ENCODE results near the gene VKORC1.

VKORC1 gene

DNA sequence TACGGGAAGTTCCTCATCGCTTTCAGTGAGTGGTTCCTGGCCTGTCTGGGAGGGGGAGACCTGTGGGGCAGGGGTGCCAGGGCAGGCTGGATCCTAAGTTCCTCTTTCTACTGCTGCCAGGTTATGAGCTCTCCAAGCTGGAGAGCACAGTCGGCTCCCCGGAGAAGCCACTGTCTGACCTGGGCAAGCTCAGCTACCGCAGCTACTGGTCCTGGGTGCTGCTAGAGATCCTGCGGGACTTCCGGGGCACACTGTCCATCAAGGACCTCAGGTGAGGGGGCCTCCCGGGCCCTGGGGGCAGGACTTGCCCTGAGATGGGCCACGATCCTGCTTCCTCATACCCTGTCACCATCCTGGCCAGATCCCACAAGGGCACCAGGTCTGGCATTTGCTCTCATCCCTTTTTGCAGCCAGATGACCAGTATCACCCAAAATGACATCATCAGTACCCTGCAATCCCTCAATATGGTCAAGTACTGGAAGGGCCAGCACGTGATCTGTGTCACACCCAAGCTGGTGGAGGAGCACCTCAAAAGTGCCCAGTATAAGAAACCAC is 35.8 kb upstream of the VKORC1 start:
- DNase-seq (ENCODE audit: low spot score): no peak

DNA sequence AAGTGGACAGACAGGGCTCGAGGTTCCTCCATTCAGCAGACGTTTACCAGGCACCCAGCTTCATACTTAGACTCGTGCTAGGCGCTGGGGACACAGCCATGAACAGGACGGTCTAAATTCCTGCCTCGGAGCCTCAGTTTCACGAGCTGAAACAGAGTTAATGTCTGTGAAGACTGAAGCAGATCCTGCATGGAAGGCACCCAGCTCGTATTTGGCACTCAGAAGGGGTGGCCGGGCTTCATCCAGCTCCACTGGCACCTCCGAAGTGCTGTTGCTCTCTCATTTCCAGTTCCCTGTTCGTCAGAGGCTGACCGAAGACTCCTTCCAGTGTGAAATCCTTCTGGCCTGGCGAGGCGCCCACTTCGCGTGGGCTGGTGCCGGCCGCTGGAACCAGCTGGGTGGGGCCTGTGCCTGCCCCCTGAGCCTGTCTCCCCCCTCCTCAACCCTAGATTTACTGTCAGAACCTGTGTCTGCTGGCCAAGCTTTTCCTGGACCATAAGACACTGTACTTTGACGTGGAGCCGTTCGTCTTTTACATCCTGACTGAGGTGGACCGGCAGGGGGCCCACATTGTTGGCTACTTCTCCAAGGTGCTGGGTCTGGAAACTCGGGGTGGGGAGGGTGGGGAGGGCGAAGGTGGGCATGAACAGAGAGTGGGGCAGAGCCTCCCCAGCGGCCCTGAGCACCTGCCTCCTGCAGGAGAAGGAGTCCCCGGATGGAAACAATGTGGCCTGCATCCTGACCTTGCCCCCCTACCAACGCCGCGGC is 35.2 kb upstream of the VKORC1 start:
- DNase-seq (ENCODE audit: low spot score): no peak

DNA sequence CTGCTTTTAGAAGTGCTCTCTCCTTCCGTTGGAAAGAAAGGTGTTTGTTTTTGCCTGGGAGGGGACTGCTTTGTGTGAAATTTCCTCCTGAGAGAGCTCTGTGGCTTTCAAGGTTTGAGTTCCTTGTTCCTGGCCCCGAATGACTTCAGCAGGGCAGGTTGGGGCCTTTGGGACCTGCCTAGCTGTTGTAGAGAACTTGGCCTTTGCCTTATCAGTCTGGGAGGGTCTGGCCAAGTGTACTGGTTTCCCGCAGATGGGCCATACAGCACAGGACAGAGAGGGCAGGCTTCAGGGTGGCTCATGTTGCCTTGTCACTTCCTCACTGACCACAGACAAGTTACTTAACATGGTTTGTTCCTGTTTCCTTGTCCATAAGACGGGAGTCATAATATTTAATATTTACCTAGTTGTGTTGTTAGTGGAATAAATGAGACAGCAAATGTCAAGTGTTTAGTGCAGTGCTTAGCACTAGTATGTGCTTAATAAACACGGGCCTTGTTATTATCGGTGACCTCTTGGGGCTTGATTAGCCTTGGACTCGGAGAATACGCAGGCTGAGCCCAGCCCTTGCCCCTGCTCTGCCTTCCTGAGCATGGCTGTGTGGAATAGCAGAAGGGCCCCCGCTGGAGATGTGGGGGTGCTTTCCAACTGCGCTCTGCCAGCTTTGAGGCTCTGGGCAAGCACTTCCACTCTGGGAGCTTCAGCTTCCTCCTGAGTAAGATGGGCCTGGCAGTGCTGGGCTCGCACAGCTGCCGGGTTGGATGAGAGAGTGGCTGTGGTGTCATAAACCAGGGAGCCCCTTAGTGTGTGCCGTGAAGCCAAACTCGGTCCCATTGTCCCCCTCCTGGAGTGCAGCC is 34.3 kb upstream of the VKORC1 start:
- no peak for DNase-seq (ENCODE audit: low spot score)

DNA sequence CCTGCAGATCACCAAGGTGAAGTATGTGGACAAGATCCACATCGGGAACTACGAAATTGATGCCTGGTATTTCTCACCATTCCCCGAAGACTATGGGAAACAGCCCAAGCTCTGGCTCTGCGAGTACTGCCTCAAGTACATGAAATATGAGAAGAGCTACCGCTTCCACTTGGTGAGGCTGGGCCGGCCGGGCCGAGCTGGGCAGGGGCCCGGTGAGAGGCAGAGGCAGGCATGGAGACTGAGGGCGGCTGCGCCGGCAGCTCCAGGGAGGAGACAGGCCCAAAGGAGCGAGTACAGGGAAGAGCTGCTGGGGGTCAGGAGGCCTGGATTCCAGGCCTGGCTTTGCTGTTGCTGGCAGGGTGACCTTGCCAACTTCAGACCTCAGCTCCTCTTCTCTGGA is 32.6 kb upstream of the VKORC1 start:
- DNase-seq (ENCODE audit: low spot score): no peak

DNA sequence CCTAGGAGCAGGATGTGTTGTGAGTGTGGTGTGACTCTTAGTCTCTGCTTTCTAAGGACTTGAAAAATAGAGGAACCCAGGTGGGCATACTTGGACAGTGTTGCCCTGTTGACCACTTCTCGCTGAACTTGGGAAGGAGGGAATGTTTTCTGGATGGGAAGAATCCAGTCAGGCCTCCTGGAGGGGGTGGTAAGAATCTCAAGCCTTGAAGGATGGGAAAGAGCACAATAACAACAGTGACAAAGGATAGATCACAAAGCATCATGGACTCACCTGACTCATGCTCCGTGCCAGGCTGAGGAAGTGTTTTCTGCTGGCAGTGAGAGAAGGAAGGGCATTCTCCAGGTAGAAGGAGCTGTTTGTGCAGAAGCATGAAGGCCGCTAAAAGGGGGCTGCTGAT is 31.2 kb upstream of the VKORC1 start:
- no peak for DNase-seq (ENCODE audit: low spot score)

DNA sequence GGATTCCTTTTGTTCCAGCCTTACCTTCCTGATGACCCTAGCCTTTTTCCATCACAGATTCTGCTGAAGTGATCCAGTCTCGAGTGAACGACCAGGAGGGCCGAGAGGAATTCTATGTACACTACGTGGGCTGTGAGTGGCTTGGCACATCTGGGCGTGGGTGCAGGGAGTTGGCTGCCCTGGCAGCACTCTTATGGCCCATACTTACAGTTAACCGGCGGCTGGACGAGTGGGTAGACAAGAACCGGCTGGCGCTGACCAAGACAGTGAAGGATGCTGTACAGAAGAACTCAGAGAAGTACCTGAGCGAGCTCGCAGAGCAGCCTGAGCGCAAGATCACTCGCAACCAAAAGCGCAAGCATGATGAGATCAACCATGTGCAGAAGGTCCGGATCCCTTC is 25.5 kb upstream of the VKORC1 start:
- DNase-seq (ENCODE audit: low spot score): no peak

DNA sequence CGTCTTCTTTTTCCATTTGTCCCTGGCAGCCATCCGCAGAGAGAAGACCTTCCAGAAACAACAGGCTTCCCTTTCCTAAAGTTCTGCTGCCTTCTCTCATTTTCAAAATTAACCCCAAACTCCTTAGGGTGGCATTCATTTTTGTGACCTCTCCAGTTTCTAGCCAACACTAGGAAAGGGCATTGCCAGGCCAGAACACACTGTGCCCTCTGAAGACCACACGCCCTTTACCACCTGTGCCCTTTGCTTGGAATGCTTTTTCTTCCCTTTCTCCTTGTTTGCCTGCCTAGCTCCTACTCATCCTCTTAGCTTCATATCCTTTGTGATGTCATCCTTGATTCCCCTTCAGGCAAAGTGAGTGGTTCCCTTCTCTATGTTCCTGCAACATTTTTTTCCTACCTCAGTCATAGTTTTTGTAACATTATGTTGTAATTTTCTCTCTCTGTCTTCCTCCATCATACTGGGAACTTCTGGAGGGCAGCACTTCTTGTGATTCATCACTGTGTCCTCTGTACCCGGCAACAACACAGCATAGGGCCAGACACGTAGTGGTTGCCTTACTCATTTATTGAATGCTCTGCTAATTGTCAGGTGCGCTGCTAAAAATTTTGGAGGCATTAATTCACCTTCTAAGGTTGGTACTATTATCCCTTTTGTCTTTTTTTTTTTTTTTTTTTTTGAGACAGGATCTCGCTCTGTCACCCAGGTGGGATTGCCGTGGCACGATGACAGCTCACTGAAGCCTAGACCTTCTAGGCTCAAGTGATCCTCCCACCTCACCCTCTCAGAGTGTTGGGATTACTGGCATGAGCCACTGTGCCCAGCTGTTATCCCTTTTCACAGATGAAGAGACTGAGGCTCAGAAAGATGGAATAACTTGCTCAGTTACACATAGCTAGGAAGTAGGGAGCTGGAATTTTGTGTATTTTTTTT is 23.9 kb upstream of the VKORC1 start:
- DNase-seq (ENCODE audit: low spot score): no peak

DNA sequence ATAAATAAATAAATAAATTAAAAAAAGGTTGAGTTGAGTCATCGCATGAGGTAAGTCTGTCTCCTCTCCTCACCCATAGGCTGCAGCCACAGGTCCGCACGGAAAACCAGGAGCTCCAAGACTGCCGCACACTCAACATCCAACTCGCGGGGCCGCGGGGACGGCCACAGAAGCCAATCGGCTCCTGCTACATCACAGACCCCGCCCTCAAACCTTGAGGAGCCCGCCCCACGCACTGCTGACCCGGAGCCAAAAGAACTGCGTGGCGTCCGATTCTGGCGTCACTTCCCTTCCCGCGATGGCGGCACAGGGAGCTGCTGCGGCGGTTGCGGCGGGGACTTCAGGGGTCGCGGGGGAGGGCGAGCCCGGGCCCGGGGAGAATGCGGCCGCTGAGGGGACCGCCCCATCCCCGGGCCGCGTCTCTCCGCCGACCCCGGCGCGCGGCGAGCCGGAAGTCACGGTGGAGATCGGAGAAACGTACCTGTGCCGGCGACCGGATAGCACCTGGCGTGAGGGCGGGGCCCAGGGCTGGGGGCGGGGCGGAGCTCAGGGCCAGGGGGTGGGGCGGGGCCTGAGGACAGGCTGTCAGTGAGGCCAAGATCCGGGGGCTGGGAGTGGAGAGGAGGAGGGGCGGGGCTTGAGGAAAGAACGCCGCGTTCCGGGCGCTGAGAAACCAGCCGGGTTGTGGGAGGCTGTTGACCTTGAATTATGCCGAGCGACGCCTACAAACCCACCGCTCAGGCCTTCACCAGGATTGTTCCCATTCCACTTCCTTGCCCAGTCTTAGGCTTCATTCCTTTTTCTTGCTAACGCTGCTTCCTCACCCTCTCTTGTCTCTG is 23.0 kb upstream of the VKORC1 start, which contains the start of gene KAT8:
KAT8 (plus strand) TSS at position 281 of the 839 bp plus-strand sequence; CDS start at position 299, 18 bp downstream.
- peak; percentile 98 for DNase-seq (ENCODE audit: low spot score)

DNA sequence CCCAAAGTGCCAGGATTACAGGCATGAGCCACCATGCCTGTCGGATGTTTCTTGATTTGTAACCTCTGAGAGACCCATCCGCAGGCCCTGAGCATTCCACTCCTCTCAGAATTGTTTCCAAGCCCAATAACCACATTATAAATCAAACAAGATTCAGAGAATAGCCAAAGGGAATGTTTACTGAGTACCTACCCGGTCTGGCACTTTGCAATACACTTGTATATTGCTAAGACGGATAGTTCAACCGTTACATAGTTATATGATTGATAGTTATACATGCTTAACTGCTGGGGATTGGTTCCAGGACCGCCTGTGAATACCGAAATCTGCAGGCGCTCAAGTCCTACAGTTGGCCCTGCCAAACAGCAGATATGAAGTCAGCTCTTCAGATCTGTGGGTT is 19.9 kb upstream of the VKORC1 start:
- no peak for DNase-seq (ENCODE audit: low spot score)

DNA sequence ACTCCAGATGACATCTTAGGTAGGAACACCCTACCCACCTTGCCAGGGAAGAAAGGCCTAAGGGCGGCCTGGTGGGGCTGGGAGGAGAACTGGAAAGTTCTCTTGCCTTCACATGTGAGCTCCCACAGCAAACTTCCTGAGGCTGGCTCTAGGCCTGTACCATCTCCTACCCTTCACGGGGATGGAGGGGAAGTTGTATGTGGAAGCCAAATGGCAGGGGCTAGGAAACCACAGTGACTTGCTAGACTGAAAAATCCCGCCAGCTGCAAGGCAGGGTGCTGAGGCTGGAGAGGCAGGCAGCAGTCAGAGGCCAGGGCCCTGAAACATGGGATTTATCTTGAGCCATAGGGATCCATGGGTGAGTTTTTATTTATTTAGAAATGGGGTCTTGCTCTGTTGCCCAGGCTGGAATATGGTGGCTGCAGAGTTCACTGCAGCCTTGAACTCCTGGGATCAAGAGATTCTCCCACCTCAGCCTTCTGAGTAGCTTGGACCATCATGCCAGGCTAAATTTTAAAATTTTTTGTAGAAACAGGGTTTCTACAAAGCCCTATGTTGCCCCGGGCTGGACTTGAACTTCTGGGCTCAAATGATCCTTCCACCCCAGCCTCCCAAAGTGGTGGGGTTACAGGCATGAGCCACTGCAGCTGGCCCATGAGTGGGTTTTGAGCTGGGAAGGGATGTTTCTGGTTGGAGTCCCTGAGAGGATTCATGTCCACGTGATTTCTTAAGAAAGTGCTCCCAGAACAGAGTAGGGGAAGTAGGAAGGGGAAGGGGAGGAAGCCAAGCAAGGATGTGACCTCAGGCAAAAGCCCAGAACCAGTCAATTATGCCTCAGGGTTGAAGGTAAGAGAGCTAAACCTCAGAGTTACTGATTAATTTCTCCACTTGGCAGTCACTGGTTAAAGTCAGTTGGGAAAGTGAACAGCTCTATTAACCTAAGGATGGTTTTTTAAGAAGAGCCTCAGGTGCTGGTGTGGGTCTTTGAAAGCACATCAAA is 18.8 kb upstream of the VKORC1 start:
- no peak for DNase-seq (ENCODE audit: low spot score)

DNA sequence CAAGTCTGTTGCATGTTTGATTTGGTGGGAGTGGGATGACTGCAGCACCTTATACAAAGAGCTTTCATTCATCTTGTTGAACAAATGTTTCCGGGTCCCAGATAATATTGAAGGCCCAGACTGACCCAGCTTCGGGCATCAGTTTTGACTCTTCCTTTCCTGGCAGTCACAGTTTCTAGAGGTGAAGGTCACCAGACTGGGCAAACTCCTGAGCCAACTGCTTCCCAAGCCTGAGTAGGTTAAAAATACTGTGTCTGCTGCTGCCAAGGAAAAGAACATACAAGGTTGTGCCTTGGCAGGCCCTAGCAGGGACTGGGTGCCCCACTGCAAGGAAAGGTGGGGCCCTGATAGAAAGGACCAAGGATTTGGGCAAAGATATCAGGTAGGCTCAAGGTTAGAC is 18.1 kb upstream of the VKORC1 start:
- no peak for DNase-seq (ENCODE audit: low spot score)

DNA sequence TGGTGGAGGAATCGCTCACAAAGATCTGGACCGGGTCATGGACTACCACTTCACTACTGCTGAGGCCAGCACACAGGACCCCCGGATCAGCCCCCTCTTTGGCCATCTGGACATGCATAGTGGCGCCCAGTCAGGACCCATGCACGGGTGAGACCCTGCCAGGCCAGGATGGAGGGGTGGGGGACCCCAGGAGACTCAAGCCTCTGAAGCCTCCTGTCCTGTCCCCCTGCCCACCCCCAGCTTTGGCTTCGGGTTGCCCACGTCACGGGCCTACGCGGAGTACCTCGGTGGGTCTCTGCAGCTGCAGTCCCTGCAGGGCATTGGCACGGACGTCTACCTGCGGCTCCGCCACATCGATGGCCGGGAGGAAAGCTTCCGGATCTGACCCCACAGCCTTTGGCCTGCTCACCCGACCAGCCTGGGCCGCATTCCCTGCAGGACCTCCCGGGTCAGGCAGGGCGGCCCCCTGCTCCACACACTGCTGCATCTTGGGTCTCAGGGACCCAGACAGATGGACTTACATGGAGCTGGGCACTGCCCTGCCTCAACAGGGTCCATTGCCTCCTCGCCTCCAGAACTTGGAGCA is 17.4 kb upstream of the VKORC1 start:
- DNase-seq (ENCODE audit: low spot score): no peak

DNA sequence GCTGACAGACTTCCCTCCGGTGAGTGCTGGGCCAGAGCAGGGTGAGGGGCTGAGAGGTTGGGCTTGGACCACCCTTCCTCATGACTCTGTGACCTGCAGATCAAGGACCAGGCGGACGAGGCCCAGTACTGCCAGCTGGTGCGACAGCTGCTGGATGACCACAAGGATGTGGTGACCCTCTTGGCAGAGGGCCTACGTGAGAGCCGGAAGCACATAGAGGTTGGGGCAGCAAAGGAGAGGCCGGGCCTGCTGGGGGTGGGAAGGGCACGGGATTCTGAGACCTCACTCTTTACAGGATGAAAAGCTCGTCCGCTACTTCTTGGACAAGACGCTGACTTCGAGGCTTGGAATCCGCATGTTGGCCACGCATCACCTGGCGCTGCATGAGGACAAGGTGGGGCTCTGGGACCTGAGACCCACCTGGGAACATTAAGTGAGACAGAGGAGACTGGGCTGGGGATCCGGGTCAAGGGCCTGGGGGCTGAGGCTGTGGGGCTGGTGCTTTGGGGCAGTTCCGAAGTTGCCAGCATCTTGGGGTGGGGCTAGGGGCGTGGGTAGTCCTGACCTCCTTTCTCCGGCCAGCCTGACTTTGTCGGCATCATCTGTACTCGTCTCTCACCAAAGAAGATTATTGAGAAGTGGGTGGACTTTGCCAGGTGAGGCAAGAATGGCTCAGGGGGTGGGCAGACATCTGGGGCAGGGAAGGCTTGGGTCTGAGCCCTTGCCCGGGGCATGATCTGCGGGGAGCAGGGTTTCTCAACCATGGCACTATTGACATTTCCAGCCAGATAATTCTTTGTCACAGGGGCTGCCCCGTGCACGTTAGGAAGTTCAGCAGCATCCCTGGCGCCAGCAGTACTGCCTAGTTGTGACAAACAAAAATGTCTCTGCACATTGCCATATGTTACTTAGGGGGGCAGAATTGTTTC is 15.8 kb upstream of the VKORC1 start:
- no peak for DNase-seq (ENCODE audit: low spot score)

DNA sequence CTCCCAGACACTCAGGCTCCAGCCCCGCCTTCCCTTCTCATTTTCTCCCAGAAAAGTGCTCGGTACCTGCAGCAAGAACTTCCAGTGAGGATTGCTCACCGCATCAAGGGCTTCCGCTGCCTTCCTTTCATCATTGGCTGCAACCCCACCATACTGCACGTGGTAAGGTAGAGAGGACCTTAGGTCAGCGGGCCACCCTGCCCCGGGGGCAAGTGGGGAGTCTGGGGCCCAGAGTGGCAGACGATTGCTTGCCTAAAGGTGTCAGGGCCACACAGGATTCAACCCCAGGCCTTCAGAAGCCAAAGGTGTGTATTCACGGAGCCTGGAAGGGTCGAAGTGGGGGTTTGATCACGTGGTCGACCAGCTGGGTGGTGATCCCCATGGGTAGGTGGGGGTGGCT is 15.0 kb upstream of the VKORC1 start:
- DNase-seq (ENCODE audit: low spot score): no peak

DNA sequence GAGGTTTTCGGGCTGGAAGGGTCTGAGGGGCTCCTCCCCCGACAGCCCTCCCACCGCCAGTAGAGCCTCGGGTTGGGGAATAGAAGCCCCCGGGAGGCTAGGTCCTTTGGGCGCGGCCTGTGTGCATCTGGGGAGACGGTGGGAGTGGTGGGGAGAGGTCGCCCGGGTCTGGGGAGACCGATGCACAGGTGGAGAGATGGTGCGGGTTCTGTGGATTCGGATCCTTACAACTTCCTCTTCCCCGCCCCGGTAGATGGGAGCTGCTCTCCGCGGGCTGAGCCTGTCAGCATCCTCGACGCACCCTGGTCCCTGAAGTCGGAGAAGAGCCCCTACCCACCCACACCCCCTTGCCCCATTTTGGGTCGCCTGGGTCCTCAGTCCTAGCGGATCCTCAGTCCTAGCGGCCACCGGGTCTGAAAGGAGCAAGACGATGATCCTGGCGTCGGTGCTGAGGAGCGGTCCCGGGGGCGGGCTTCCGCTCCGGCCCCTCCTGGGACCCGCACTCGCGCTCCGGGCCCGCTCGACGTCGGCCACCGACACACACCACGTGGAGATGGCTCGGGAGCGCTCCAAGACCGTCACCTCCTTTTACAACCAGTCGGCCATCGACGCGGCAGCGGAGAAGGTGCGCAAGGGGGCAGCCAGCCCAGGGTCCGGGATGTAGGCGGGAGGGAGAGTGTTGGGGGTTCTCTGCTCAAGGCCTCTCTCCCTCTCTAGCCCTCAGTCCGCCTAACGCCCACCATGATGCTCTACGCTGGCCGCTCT is 14.4 kb upstream of the VKORC1 start:
- no peak for DNase-seq (ENCODE audit: low spot score)

DNA sequence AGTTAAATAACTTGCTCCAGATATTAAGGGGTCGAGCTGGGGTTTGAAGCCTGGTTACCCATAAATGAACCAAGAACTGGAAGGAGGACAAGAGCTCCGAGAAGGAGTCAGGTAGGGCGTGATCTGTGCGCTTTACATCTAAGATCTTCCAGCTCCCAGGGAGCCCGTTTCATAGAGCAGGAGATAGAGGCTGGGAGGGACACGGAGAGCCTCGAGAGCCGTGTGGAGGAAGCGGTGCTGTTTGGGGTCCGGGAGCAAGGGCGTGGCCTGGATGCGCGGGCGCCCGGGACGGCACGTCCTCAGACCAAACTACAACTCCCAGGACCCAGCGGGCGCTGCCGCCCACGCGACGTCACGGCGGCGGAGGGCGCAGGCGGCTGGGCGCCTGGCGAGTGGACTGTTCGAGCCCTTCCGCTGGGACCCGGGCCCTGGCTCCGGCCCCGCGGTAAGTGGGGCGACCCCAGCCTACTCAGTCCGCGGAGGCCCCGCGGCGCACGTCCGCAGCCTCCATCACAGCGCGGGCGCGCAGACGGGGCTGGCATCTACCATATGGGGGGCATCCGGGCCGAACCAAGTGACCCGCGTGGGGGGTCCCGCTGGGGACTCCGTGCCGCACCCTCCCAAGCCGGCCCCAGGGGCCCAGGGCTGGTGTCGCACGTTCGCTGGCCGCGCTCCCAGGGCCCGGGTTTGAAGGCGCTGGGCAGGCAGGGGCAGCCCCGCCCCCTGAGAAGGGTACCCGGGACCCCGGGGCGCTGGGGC is 13.6 kb upstream of the VKORC1 start, which contains the start of gene BCKDK:
BCKDK (plus strand) TSS at position 352 of the 759 bp plus-strand sequence. CDS start 838 bp downstream, outside the sequence.
- DNase-seq (ENCODE audit: low spot score): peak; percentile 92
